MCF 10A (cell line): ENCODE data around the gene CROT. TPM values are rescaled to one million over a fixed set of nuclear protein-coding genes. Genes with fewer than 3 reads are reported as not detected.
"Not testable (repeated sequence)": the region's sequence is repeated elsewhere in the genome, so short reads cannot be mapped to it uniquely, and the experiment has no call there.

Experiments used
- BruUV-seq: library from RNA; stranded (reverse); fragments of 400-500 nt; replicated peaks from 2 replicates; lab custom pipeline; 2021; lab: Mats Ljungman, UMichigan
- CTCF ChIA-PET: fragments of 300-600 bp; sonication (Branson Sonifier 250); formaldehyde crosslinking; extraction: SDS; loops from one replicate; lab custom pipeline; 2021; ENCODE audit warnings: antibody characterized with exemption, inconsistent platforms; lab: Yijun Ruan, JAX
- POLR2A ChIA-PET: fragments of 300-600, 350-650 bp; sonication (Branson Sonifier 250); formaldehyde crosslinking; extraction: SDS; loops from one replicate; lab custom pipeline; 2020; ENCODE audit warnings: antibody characterized with exemption, inconsistent platforms; lab: Yijun Ruan, JAX
- DNase-seq: peaks from one replicate; pipeline ENCODE4 v3.0.0-alpha.2; 2018; ENCODE audit not compliant: unreplicated experiment
- H3K27ac Mint-ChIP-seq: one replicate; pipeline ENCODE4 v1.8.0; 2022; ENCODE audit warnings: mild to moderate bottlenecking, low read depth, mixed read lengths; ENCODE audit not compliant: unreplicated experiment
- H3K27me3 Mint-ChIP-seq: one replicate; pipeline ENCODE4 v1.8.0; 2022; ENCODE audit warnings: mixed read lengths; ENCODE audit not compliant: insufficient read depth, unreplicated experiment
- H3K36me3 Mint-ChIP-seq: one replicate; pipeline ENCODE4 v1.8.0; 2022; ENCODE audit warnings: mild to moderate bottlenecking, moderate library complexity, mixed read lengths; ENCODE audit not compliant: insufficient read depth, unreplicated experiment
- H3K4me1 Mint-ChIP-seq: one replicate; pipeline ENCODE4 v1.8.0; 2022; ENCODE audit warnings: mixed read lengths; ENCODE audit not compliant: insufficient read depth, unreplicated experiment
- H3K4me3 Mint-ChIP-seq: one replicate; pipeline ENCODE4 v1.8.0; 2022; ENCODE audit warnings: mild to moderate bottlenecking, moderate library complexity, mixed read lengths; ENCODE audit not compliant: unreplicated experiment
- H3K9me3 Mint-ChIP-seq: one replicate; pipeline ENCODE4 v1.8.0; 2022; ENCODE audit warnings: mixed read lengths; ENCODE audit not compliant: unreplicated experiment
- CTCF ChIP-seq: fragments of 200-600 bp; IDR thresholded peaks from one replicate; pipeline ENCODE4 v1.8.0; 2022; ENCODE audit warnings: antibody characterized with exemption, mild to moderate bottlenecking; ENCODE audit not compliant: unreplicated experiment
- intact Hi-C: fragments of 100-400 bp; cut with micrococcal nuclease; formaldehyde crosslinking; loops from 2 replicates; pipeline ENCODE4 v1.14.1; 2022
- total RNA-seq: library from RNA; stranded (reverse); gene quantifications from 2 replicates; pipeline ENCODE4 v1.2.3, GENCODE V29; 2022

The CROT gene
- total RNA-seq, 1 experiment from 2014 or later = 5.7 TPM

DNA sequence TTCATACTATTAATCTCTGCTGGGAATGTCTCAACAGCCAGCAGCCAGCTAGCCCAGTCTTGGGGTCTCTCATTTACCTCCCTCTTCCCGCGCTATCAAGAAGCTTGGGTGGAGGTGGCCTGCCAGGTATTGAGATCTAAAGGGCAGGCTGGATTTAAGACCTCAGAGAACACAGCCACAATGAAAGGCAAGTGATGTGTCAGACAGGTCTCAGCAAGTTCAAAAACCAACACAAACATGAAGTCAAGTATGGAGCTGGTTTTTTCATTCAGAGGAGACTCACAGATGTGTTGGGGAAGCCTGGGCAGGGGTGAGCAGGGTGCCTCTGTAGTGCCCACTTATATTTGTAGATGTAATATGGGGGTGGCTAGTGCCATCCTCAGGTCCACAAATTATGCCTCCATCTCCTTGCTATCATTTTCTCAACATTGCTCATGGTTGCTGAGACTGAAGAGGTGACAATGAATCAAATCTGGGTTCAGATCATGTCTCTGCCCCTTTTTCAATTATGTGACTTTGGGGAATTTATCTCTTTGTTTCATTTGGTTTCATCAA is 27.7 kb upstream of the CROT start:
- BruUV-seq = no TSS peak
- no peak for TF ChIP-seq CTCF
- ChIA-PET POLR2A (interaction anchor here (0.7 to 12.3 kb wide), 19 partner anchors 10 to 1729 kb away, joined by 3 to 233 read pairs (median 15); partner anchors contain the start of genes CROT, DMTF1 and TMEM243), CTCF (interaction anchor here (0.6 to 15.5 kb wide), 9 partner anchors 10 to 95 kb away, joined by 3 to 494 read pairs (median 4); partner anchors contain the start of gene CROT)
- H3K4me3 Mint-ChIP-seq = peak overlapping the region; percentile 6
- H3K4me1 Mint-ChIP-seq = peaks cover 32% of the 10 kb centered on the region
- peak; percentile 48 for DNase-seq
- H3K36me3 Mint-ChIP-seq = peaks cover 12% of the 10 kb centered on the region
- peaks cover 4% of the 10 kb centered on the region for H3K9me3 Mint-ChIP-seq
- intact Hi-C loops = loop anchor here (5.0 to 10.0 kb wide), 3 partner anchors 40 to 383 kb away; no protein-coding TSS in a partner anchor
- H3K27ac Mint-ChIP-seq = peak overlapping the region; percentile 90
- H3K27me3 Mint-ChIP-seq = no peaks in the 10 kb centered on the region

- intact Hi-C loops = loop anchor here (5.0 to 10.0 kb wide), 3 partner anchors 39 to 384 kb away; no protein-coding TSS in a partner anchor
- CTCF ChIA-PET = interaction anchor here (0.5 to 15.5 kb wide), 10 partner anchors 12 to 186 kb away, joined by 3 to 494 read pairs (median 4); partner anchors contain the start of gene CROT
- POLR2A ChIA-PET = interaction anchor here (1.0 to 12.3 kb wide), 10 partner anchors 10 to 166 kb away, joined by 5 to 233 read pairs (median 28); partner anchors contain the start of genes CROT and DMTF1
- TF ChIP-seq CTCF = no peak
- H3K36me3 Mint-ChIP-seq = peaks cover 21% of the 10 kb centered on the region
- H3K4me3 Mint-ChIP-seq = peak overlapping the region; percentile 73
- no peaks in the 10 kb centered on the region for H3K27me3 Mint-ChIP-seq
- peaks cover 7% of the 10 kb centered on the region for H3K9me3 Mint-ChIP-seq
- no TSS peak for BruUV-seq
- DNase-seq = peak; percentile 39
- H3K4me1 Mint-ChIP-seq = peaks cover 39% of the 10 kb centered on the region
- peak overlapping the region; percentile 98 for H3K27ac Mint-ChIP-seq
Measured at GRCh38 chr7:87318741-87319140, 26.7 kb upstream of the CROT start.

GRCh38 chr7:87319154-87319581 is 26.3 kb upstream of the CROT start:
- intact Hi-C loops = loop anchor here (5.0 to 10.0 kb wide), 3 partner anchors 38 to 384 kb away; no protein-coding TSS in a partner anchor
- peak; percentile 72 for DNase-seq
- H3K9me3 Mint-ChIP-seq, BruUV-seq, H3K27me3 Mint-ChIP-seq: not testable (repeated sequence)
- POLR2A ChIA-PET = interaction anchor here (1.0 to 12.3 kb wide), 10 partner anchors 10 to 166 kb away, joined by 3 to 233 read pairs (median 28); partner anchors contain the start of genes CROT and DMTF1
- CTCF ChIA-PET = interaction anchor here (0.5 to 15.5 kb wide), 7 partner anchors 11 to 185 kb away, joined by 3 to 494 read pairs (median 6); partner anchors contain the start of gene CROT
- Mint-ChIP-seq H3K4me3 (peak overlapping the region; percentile 73), H3K4me1 (peaks cover 39% of the 10 kb centered on the region), H3K36me3 (peaks cover 21% of the 10 kb centered on the region), H3K27ac (peak overlapping the region; percentile 98)

DNA sequence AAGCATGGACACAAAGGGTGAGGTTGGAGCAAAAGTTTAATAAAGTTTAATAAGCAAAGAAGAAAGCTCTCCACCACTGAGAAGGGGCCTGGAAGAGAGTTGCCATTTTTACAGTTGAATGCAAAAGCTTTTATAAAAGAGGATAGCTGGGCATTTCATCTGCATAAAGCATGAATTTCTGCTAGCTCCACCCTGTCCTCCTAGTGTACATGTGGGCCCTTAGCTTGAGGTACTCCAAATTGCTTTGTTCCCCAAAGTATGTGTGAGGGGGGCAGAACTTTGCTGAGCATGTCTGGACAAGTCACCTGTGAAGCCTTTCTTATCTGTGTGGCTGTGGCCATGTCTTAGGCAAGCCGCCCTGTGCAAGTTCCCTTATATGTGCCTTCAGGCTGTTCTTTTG is 22.6 kb upstream of the CROT start:
- Mint-ChIP-seq H3K27ac (no peak overlapping the region), H3K9me3 (peaks cover 7% of the 10 kb centered on the region), H3K4me3 (no peak overlapping the region), H3K36me3 (peaks cover 21% of the 10 kb centered on the region), H3K4me1 (peaks cover 21% of the 10 kb centered on the region), H3K27me3 (no peaks in the 10 kb centered on the region)
- no peak for DNase-seq
- intact Hi-C loops = no loop called here
- ChIA-PET CTCF (interaction anchor here (0.9 to 1.1 kb wide), 4 partner anchors 32 to 93 kb away, joined by 3 to 4 read pairs (median 4); no protein-coding TSS in a partner anchor), POLR2A (interaction anchor here (0.7 to 12.3 kb wide), 4 partner anchors 15 to 102 kb away, joined by 3 to 233 read pairs (median 4); partner anchors contain the start of gene CROT)
- no TSS peak for BruUV-seq
- no peak for TF ChIP-seq CTCF
